Hepatocyte (in vitro differentiated cells): ENCODE results near the gene SCAF4. TPM values are rescaled to one million over a fixed set of nuclear protein-coding genes. Genes with fewer than 3 reads are reported as not detected.
"Not testable (repeated sequence)": the region's sequence is repeated elsewhere in the genome, so short reads cannot be mapped to it uniquely, and the experiment has no call there.

Experiments
- DNase-seq: peaks from one replicate; pipeline ENCODE4 v3.0.0-alpha.2; 2016; ENCODE audit warnings: low spot score
- H2AFZ ChIP-seq: fragments of 200-600 bp; sonication (generic); 2 replicates; pipeline ENCODE4 v1.6.0; 2016; ENCODE audit warnings: antibody characterized with exemption, mild to moderate bottlenecking
- H3K27ac ChIP-seq: fragments of 200-600 bp; sonication (generic); 2 replicates; pipeline ENCODE4 v1.5.1; 2016; ENCODE audit warnings: mild to moderate bottlenecking
- H3K27me3 ChIP-seq: fragments of 200-600 bp; sonication (generic); 2 replicates; pipeline ENCODE4 v1.6.1; 2016
- H3K36me3 ChIP-seq: fragments of 200-600 bp; sonication (generic); replicated peaks from 2 replicates; pipeline ENCODE4 v1.5.1; 2016; ENCODE audit warnings: low read depth; ENCODE audit not compliant: insufficient read depth
- H3K4me1 ChIP-seq: fragments of 200-600 bp; sonication (generic); 2 replicates; pipeline ENCODE4 v1.5.1; 2016; ENCODE audit warnings: mild to moderate bottlenecking, moderate library complexity; ENCODE audit not compliant: insufficient read depth
- H3K4me2 ChIP-seq: fragments of 200-600 bp; sonication (generic); 2 replicates; pipeline ENCODE4 v1.6.0; 2016
- H3K4me3 ChIP-seq: fragments of 200-600 bp; sonication (generic); 2 replicates; pipeline ENCODE4 v1.5.1; 2016; ENCODE audit warnings: mild to moderate bottlenecking
- H3K79me2 ChIP-seq: fragments of 200-600 bp; sonication (generic); 2 replicates; pipeline ENCODE4 v1.6.0; 2017; ENCODE audit warnings: mild to moderate bottlenecking
- H3K9me2 ChIP-seq: fragments of 200-600 bp; sonication (generic); replicated peaks from 2 replicates; pipeline ENCODE4 v1.6.0; 2017; ENCODE audit warnings: mild to moderate bottlenecking; ENCODE audit not compliant: insufficient read depth
- H3K9me3 ChIP-seq: fragments of 200-600 bp; sonication (generic); 2 replicates; pipeline ENCODE4 v1.5.1; 2016; ENCODE audit warnings: low read depth, mild to moderate bottlenecking
- H4K20me1 ChIP-seq: fragments of 200-600 bp; sonication (generic); 2 replicates; pipeline ENCODE4 v1.6.0; 2016; ENCODE audit warnings: mild to moderate bottlenecking; ENCODE audit not compliant: insufficient read depth, poor library complexity, severe bottlenecking
- CTCF ChIP-seq: fragments of 200-600 bp; sonication (generic); IDR thresholded peaks from 2 replicates; pipeline ENCODE4 v1.5.1; 2016; ENCODE audit warnings: antibody characterized with exemption, mild to moderate bottlenecking; ENCODE audit not compliant: poor library complexity
- EZH2 ChIP-seq: fragments of 200-600 bp; sonication (generic); IDR thresholded peaks from 2 replicates; pipeline ENCODE4 v1.6.1; 2016; ENCODE audit warnings: antibody characterized with exemption, mild to moderate bottlenecking, borderline replicate concordance
- EZH2phosphoT487 ChIP-seq: fragments of 200-600 bp; sonication (generic); IDR thresholded peaks from one replicate; pipeline ENCODE4 v1.6.1; 2018; ENCODE audit warnings: antibody characterized with exemption, mild to moderate bottlenecking, low read depth, moderate library complexity; ENCODE audit not compliant: unreplicated experiment, severe bottlenecking
- WGBS: methylation state at CpG from one replicate; pipeline ENCODE4 v1.1.6; 2016; ENCODE audit warnings: low lambda C conversion rate; ENCODE audit errors: missing lambda C conversion rate; 5-methylcytosine and 5-hydroxymethylcytosine counted together
- polyA plus RNA-seq: library from polyadenylated mRNA; unstranded; fragments of >200 nt; fragmentation: Nextera tagmentation; extraction: Ambion mirVana; gene quantifications from 2 replicates; pipeline ENCODE4 v1.2.1, GENCODE V29; 2016
- total RNA-seq: library from RNA; depleted of rRNA; stranded (reverse); fragments of >200 nt; gene quantifications from 2 replicates; pipeline ENCODE4 v1.2.3, GENCODE V29; 2014

Gene SCAF4
- total and polyA plus RNA-seq, 2 experiments from 2014 or later = 18.7 to 33.1 TPM

GRCh38 chr21:31667639-31668038, 64.3 kb downstream of the SCAF4 start:
- TF ChIP-seq CTCF (no peak), EZH2phosphoT487 (no peak), EZH2 (no peak)
- no peak overlapping the region for H3K4me2 ChIP-seq
- H3K27me3 ChIP-seq = no peaks in the 10 kb centered on the region
- no peak overlapping the region for H3K4me3 ChIP-seq
- no peaks in the 10 kb centered on the region for H3K9me3 ChIP-seq
- H3K9me2 ChIP-seq = no peaks in the 10 kb centered on the region
- no peak overlapping the region for H3K27ac ChIP-seq
- H3K79me2 ChIP-seq = peaks cover 29% of the 10 kb centered on the region
- DNase-seq = no peak
- H4K20me1 ChIP-seq = peaks cover 10% of the 10 kb centered on the region
- H3K4me1 ChIP-seq = no peaks in the 10 kb centered on the region
- no peak overlapping the region for H2AFZ ChIP-seq
- H3K36me3 ChIP-seq = no peaks in the 10 kb centered on the region

- no peaks in the 10 kb centered on the region for H3K27me3 ChIP-seq
- H3K4me1 ChIP-seq = no peaks in the 10 kb centered on the region
- H3K9me2 ChIP-seq = no peaks in the 10 kb centered on the region
- no peak for TF ChIP-seq EZH2
- no peak for TF ChIP-seq CTCF
- no peak for TF ChIP-seq EZH2phosphoT487
- no peaks in the 10 kb centered on the region for H3K9me3 ChIP-seq
- no peak overlapping the region for H3K27ac ChIP-seq
- no peak overlapping the region for H3K4me2 ChIP-seq
- no peak overlapping the region for H3K4me3 ChIP-seq
- DNase-seq = no peak
- H3K79me2 ChIP-seq = peaks cover 34% of the 10 kb centered on the region
- no peaks in the 10 kb centered on the region for H3K36me3 ChIP-seq
- H4K20me1 ChIP-seq = peaks cover 13% of the 10 kb centered on the region
- WGBS = 94% methylated on average over 5 of the region's 5 CpGs
- no peak overlapping the region for H2AFZ ChIP-seq
These were observed 64.8 kb downstream of the SCAF4 start for GRCh38 chr21:31667132-31667531.

- Histone ChIP-seq H2AFZ (no peak overlapping the region), H3K4me1 (no peaks in the 10 kb centered on the region), H3K27ac (no peak overlapping the region), H3K27me3 (no peaks in the 10 kb centered on the region), H3K4me2 (no peak overlapping the region), H3K79me2 (peaks cover 40% of the 10 kb centered on the region), H3K4me3 (no peak overlapping the region), H3K9me3 (no peaks in the 10 kb centered on the region), H3K36me3 (no peaks in the 10 kb centered on the region), H4K20me1 (peaks cover 19% of the 10 kb centered on the region), H3K9me2 (no peaks in the 10 kb centered on the region)
- DNase-seq = no peak
- TF ChIP-seq EZH2 (no peak), EZH2phosphoT487 (no peak), CTCF (no peak)
- WGBS = 68% methylated on average over 5 of the region's 5 CpGs
These were observed 65.4 kb downstream of the SCAF4 start for GRCh38 chr21:31666445-31667010.

- not testable (repeated sequence) for H2AFZ ChIP-seq, H3K4me2 ChIP-seq, H3K9me3 ChIP-seq, H3K36me3 ChIP-seq, H3K9me2 ChIP-seq, H3K27ac ChIP-seq, H3K4me1 ChIP-seq, DNase-seq, H3K4me3 ChIP-seq, H3K27me3 ChIP-seq
- H4K20me1 ChIP-seq = peaks cover 24% of the 10 kb centered on the region
- WGBS = 98% methylated on average over 4 of the region's 4 CpGs
- peaks cover 46% of the 10 kb centered on the region for H3K79me2 ChIP-seq
These were observed 66.0 kb downstream of the SCAF4 start for GRCh38 chr21:31665869-31666268.
